ENCODE measurements around the gene SKAP2.

The SKAP2 gene

GRCh38 chr7:26694141-26694540, 170.2 kb downstream of the SKAP2 start:
- H3K4me3 ChIP-seq (ENCODE audit: low read depth, low read length): no peak overlapping the region
- H3K36me3 ChIP-seq (ENCODE audit: control insufficient read depth, insufficient read depth, low read length): no peaks in the 10 kb centered on the region
- H3K9ac ChIP-seq: no peak overlapping the region
- H3K9me3 ChIP-seq (ENCODE audit: control insufficient read depth, low read length): no peaks in the 10 kb centered on the region
- H3K79me2 ChIP-seq: no peaks in the 10 kb centered on the region
- no peak for TF ChIP-seq CTCF (IDR thresholded peaks at IDR 0.05)
- no peaks in the 10 kb centered on the region for H3K27me3 ChIP-seq (ENCODE audit: control insufficient read depth, insufficient read depth, low read length)
- no peaks in the 10 kb centered on the region for H3K4me1 ChIP-seq
- H2AFZ ChIP-seq: no peak overlapping the region
- H3K27ac ChIP-seq: no peak overlapping the region
- H3K4me2 ChIP-seq (ENCODE audit: low read length): no peak overlapping the region

DNA sequence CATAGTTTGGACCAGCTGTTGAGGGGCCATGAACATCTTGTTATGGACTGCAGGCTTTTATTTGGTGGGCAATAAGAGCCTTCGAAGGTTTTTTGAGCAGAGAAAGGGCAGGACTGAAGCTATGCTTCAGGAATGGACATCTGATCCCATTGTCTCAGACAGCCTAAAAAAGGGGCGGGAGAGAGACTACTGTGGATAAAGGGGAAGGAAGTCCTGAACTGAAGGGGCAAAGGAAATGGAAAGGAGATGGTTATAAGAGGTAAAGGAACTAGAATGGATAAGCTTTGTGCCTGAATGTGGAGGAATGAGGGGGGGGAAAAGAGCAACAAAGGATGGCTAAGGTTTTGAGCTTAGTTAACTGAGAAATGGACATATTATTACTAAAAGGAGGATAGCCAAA, 172.5 kb downstream of the SKAP2 start:
- Histone ChIP-seq H3K4me1 (no peaks in the 10 kb centered on the region), H3K9me3 (ENCODE audit: control insufficient read depth, low read length) (no peaks in the 10 kb centered on the region), H3K4me2 (ENCODE audit: low read length) (no peak overlapping the region), H2AFZ (no peak overlapping the region), H3K27ac (no peak overlapping the region), H3K36me3 (ENCODE audit: control insufficient read depth, insufficient read depth, low read length) (no peaks in the 10 kb centered on the region), H3K27me3 (ENCODE audit: control insufficient read depth, insufficient read depth, low read length) (no peaks in the 10 kb centered on the region), H3K4me3 (ENCODE audit: low read depth, low read length) (no peak overlapping the region), H3K9ac (no peak overlapping the region), H3K79me2 (no peaks in the 10 kb centered on the region)
- TF ChIP-seq CTCF (IDR thresholded peaks at IDR 0.05): no peak

GRCh38 chr7:26691406-26691805, 173.0 kb downstream of the SKAP2 start:
- Histone ChIP-seq H3K27me3 (ENCODE audit: control insufficient read depth, insufficient read depth, low read length) (no peaks in the 10 kb centered on the region), H3K79me2 (no peaks in the 10 kb centered on the region), H3K9ac (no peak overlapping the region), H3K9me3 (ENCODE audit: control insufficient read depth, low read length) (no peaks in the 10 kb centered on the region), H3K4me3 (ENCODE audit: low read depth, low read length) (no peak overlapping the region), H2AFZ (no peak overlapping the region), H3K27ac (no peak overlapping the region), H3K4me1 (no peaks in the 10 kb centered on the region), H3K36me3 (ENCODE audit: control insufficient read depth, insufficient read depth, low read length) (no peaks in the 10 kb centered on the region), H3K4me2 (ENCODE audit: low read length) (no peak overlapping the region)
- TF ChIP-seq CTCF (IDR thresholded peaks at IDR 0.05): no peak

- Histone ChIP-seq H3K4me1 (no peaks in the 10 kb centered on the region), H2AFZ (no peak overlapping the region)
- no peak for TF ChIP-seq CTCF (IDR thresholded peaks at IDR 0.05)
Observed at GRCh38 chr7:26690135-26690805, 174.1 kb downstream of the SKAP2 start.

GRCh38 chr7:26688936-26689506, 175.4 kb downstream of the SKAP2 start:
- no peaks in the 10 kb centered on the region for H3K36me3 ChIP-seq (ENCODE audit: control insufficient read depth, insufficient read depth, low read length)
- no peaks in the 10 kb centered on the region for H3K9me3 ChIP-seq (ENCODE audit: control insufficient read depth, low read length)
- H3K27ac ChIP-seq: no peak overlapping the region
- H3K4me2 ChIP-seq (ENCODE audit: low read length): no peak overlapping the region
- no peaks in the 10 kb centered on the region for H3K27me3 ChIP-seq (ENCODE audit: control insufficient read depth, insufficient read depth, low read length)
- TF ChIP-seq CTCF (IDR thresholded peaks at IDR 0.05): no peak
- H3K9ac ChIP-seq: no peak overlapping the region
- H3K4me3 ChIP-seq (ENCODE audit: low read depth, low read length): no peak overlapping the region
- no peaks in the 10 kb centered on the region for H3K79me2 ChIP-seq
- H2AFZ ChIP-seq: no peak overlapping the region
- no peaks in the 10 kb centered on the region for H3K4me1 ChIP-seq

More at GRCh38 chr7:26690135-26690805, 174.1 kb downstream of the SKAP2 start:
- no peaks in the 10 kb centered on the region for H3K9me3 ChIP-seq (ENCODE audit: control insufficient read depth, low read length)
- no peaks in the 10 kb centered on the region for H3K79me2 ChIP-seq
- no peaks in the 10 kb centered on the region for H3K36me3 ChIP-seq (ENCODE audit: control insufficient read depth, insufficient read depth, low read length)
- H3K27me3 ChIP-seq (ENCODE audit: control insufficient read depth, insufficient read depth, low read length): no peaks in the 10 kb centered on the region
- no peak overlapping the region for H3K27ac ChIP-seq
- no peak overlapping the region for H3K9ac ChIP-seq
- no peak overlapping the region for H3K4me3 ChIP-seq (ENCODE audit: low read depth, low read length)
- H3K4me2 ChIP-seq (ENCODE audit: low read length): no peak overlapping the region

Measured in parathyroid adenoma (tissue), 2 donors.